ENCODE results near the gene BABAM1. TPM values are rescaled to one million over a fixed set of nuclear protein-coding genes. Genes with fewer than 3 reads are reported as not detected.

BABAM1 gene
- total and polyA plus RNA-seq, 10 of the 15 experiments (the other 5 are each of a cell fraction or from before 2014, with no cell fraction given): 11.9 to 154 (median 103) TPM

GRCh38 chr19:17281391-17282304 lies 14.4 kb downstream of the BABAM1 start, which contains the start of gene ANKLE1 (continued):
- no peak for TF ChIP-seq PBX3 (IDR thresholded peaks at IDR 0.05; ENCODE audit: insufficient replicate concordance, low read depth, low read length)
- TF ChIP-seq GATAD2B (conservative IDR thresholded peaks at IDR 0.05; ENCODE audit: low read depth): peak; percentile 69; the same call in 1 of the 2 replicates
- peak; percentile 54 for TF ChIP-seq NKRF (conservative IDR thresholded peaks at IDR 0.05)
- TF ChIP-seq CEBPB (IDR thresholded peaks at IDR 0.05; ENCODE audit: borderline replicate concordance in 1 of 2, low read depth in 2 of 2, low read length in 2 of 2): no peak
- TF ChIP-seq MEF2A (IDR thresholded peaks at IDR 0.05; ENCODE audit: insufficient read depth, low read depth, low read length): no peak
- TF ChIP-seq STAT3 (IDR thresholded peaks at IDR 0.05; ENCODE audit: low read depth, low read length): no peak
- peak; percentile 5 for TF ChIP-seq MEF2B (IDR thresholded peaks at IDR 0.05; ENCODE audit: partially characterized antibody, poor library complexity, severe bottlenecking)
- TF ChIP-seq ATF2 (IDR thresholded peaks at IDR 0.05; ENCODE audit: low read length): no peak
- no peak for TF ChIP-seq SUZ12 (IDR thresholded peaks at IDR 0.05; ENCODE audit: unreplicated experiment)

All from GM12878 (cell line).